Ascending aorta (tissue), 2 donors: ENCODE results near the gene SPTBN5. TPM values are rescaled to one million over a fixed set of nuclear protein-coding genes. Genes with fewer than 3 reads are reported as not detected.

ENCODE experiments used
- DNase-seq, 2 donors: peaks; one replicate each; pipeline ENCODE4 v3.0.0-alpha.2; 2019; ENCODE audit warnings: low spot score in 2 of 2
- H3K27ac ChIP-seq, 2 donors: fragments of 200-600 bp; sonication (generic); one replicate each; pipeline ENCODE4 v1.5.1; 2016 to 2017; ENCODE audit warnings: mild to moderate bottlenecking in 1 of 2
- H3K27me3 ChIP-seq: fragments of 200-600 bp; sonication (generic); one replicate; pipeline ENCODE4 v1.5.1; 2017
- H3K36me3 ChIP-seq, 2 donors: fragments of 200-600 bp; sonication (generic); one replicate each; pipeline ENCODE4 v1.5.1; 2016
- H3K4me1 ChIP-seq, 2 donors: fragments of 200-600 bp; sonication (generic); one replicate each; pipeline ENCODE4 v1.5.1; 2016 to 2017; ENCODE audit warnings: mild to moderate bottlenecking in 1 of 2
- H3K4me3 ChIP-seq, 2 donors: fragments of 200-600 bp; sonication (generic); one replicate each; pipeline ENCODE4 v1.5.1; 2016 to 2017; ENCODE audit warnings: mild to moderate bottlenecking in 1 of 2
- H3K9me3 ChIP-seq, 2 donors: fragments of 200-600 bp; sonication (generic); one replicate each; pipeline ENCODE4 v1.5.1; 2016
- intact Hi-C: fragments of 100-400 bp; cut with DNase I; formaldehyde crosslinking; loops from one replicate; pipeline ENCODE4 v1.15.1; 2023
- total RNA-seq: library from RNA; depleted of rRNA; stranded (reverse); fragments of >200 nt; gene quantifications from one replicate; pipeline ENCODE4 v1.1.0, GENCODE V29; 2016
- TF ChIP-seq, protein P1 (sequence below), 3 experiments: fragments of 200-600 bp in 2 of 3; fragments of 450-650 bp in 1 of 3; sonication (generic) in 2 of 3; IDR thresholded peaks; one replicate each; pipeline ENCODE4 v1.5.1; 2016 to 2019; ENCODE audit warnings: antibody characterized with exemption in 3 of 3, mild to moderate bottlenecking in 1 of 3, moderate library complexity in 1 of 3

SPTBN5 gene
- total RNA-seq, 1 donor from 2014 or later = 1.5 TPM

DNA sequence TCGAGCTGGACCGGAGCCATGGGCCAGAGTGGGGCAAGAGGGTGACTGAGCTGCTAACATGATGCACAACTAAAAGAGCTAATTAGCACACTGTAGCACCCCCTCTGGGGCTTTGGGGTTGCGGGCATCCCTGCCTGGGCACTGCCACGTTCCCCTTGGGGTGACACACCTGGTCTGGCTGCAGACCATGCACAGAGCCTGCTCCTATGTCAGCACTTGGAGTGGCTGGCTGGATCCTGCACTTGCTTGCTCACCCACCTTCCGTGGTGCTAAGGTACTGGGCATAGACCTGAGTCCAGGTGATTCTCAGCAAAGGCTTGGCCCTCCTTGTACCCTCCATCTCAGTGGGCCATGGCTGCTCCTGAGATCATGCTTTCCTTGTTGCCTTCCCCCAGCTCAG lies 12.8 kb upstream of the SPTBN5 start:
- Histone ChIP-seq H3K36me3 (peaks cover 45 to 63% of the 10 kb centered on the region in 2 donors), H3K27ac (no peak overlapping the region), H3K9me3 (no peaks in the 10 kb centered on the region), H3K27me3 (no peaks in the 10 kb centered on the region), H3K4me1 (peaks cover 0 to 3% of the 10 kb centered on the region in 2 donors), H3K4me3 (no peak overlapping the region)
- intact Hi-C loops = no loop called here
- TF ChIP-seq, protein P1, sequence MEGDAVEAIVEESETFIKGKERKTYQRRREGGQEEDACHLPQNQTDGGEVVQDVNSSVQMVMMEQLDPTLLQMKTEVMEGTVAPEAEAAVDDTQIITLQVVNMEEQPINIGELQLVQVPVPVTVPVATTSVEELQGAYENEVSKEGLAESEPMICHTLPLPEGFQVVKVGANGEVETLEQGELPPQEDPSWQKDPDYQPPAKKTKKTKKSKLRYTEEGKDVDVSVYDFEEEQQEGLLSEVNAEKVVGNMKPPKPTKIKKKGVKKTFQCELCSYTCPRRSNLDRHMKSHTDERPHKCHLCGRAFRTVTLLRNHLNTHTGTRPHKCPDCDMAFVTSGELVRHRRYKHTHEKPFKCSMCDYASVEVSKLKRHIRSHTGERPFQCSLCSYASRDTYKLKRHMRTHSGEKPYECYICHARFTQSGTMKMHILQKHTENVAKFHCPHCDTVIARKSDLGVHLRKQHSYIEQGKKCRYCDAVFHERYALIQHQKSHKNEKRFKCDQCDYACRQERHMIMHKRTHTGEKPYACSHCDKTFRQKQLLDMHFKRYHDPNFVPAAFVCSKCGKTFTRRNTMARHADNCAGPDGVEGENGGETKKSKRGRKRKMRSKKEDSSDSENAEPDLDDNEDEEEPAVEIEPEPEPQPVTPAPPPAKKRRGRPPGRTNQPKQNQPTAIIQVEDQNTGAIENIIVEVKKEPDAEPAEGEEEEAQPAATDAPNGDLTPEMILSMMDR (IDR thresholded peaks at IDR 0.05) = no peak
- no peak for DNase-seq

DNA sequence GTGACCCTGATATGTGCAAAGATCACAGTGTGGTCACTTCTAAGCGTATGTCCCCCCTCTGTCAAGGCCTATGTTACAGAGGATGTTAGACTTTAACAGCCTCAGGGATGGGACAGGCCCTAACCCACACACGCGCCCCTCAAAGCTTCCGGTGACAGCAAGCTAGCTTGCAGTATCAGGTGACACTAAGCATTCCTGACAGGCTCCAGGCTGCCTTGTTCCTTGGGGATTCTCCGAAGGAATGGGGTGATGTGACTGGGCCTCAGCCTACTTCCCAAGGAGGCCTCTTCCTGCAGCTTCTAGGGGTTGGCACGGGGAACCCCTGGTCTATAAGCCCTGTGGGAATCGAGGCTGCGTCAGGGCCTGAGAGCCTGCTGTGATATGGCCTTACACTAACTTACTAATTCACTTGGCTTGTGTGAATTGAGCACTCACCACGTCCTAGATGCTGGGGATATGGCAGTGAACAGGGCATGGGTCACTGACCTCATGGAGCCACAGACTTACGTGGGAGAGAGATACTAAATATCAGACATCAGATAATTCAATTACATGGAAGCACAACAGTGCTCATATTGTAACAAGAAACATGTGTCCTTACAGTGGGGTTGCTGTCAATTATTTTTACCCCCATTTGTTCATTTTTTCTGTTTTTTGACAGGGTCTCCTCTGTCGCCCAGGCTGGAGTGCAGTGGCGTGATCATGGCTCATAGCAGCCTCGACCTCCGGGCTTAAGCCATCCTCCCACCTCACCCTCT lies 11.4 kb upstream of the SPTBN5 start:
- intact Hi-C loops = no loop called here
- Histone ChIP-seq H3K4me1 (peaks cover 0 to 3% of the 10 kb centered on the region in 2 donors), H3K27me3 (no peaks in the 10 kb centered on the region), H3K27ac (peak overlapping the region in 1 of 2 donors; percentile 38), H3K9me3 (no peaks in the 10 kb centered on the region), H3K4me3 (no peak overlapping the region), H3K36me3 (peaks cover 57 to 66% of the 10 kb centered on the region in 2 donors)
- no peak for DNase-seq
- TF ChIP-seq, protein P1 (IDR thresholded peaks at IDR 0.05) = no peak

- no peak for DNase-seq
- TF ChIP-seq, protein P1 (IDR thresholded peaks at IDR 0.05) = peak; percentile 58 to 76 (median 73)
- Histone ChIP-seq H3K36me3 (peaks cover 59 to 66% of the 10 kb centered on the region in 2 donors), H3K9me3 (no peaks in the 10 kb centered on the region), H3K4me1 (peaks cover 0 to 3% of the 10 kb centered on the region in 2 donors), H3K27ac (peak overlapping the region in 1 of 2 donors; percentile 38), H3K27me3 (no peaks in the 10 kb centered on the region), H3K4me3 (no peak overlapping the region)
- intact Hi-C loops = loop anchor here (5.0 kb wide), 2 partner anchors 77 to 132 kb away; partner anchors contain the start of genes JMJD7 and MAPKBP1
These were observed 10.7 kb upstream of the SPTBN5 start for GRCh38 chr15:41904541-41905005.

DNA sequence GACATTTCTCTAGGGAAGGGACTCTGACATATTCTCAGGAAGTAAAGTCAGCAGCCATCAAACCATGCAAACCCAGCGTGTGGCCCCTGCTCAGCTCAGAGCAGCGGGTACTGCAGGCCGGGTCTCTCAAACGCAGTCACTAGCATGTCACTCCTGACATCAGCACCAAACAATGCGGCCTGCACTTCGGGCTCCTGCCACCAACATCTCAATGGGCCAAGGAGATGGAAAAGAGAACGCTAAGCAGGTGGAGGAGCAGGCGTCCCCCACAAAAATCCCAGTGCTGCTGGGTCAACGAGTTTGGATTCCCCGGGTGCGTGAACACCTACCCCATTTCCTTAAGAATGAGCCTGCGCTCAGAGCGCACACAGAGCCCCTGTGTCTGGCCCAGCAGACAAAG lies 9.9 kb upstream of the SPTBN5 start:
- Histone ChIP-seq H3K4me1 (peaks cover 0 to 3% of the 10 kb centered on the region in 2 donors), H3K36me3 (peaks cover 54 to 66% of the 10 kb centered on the region in 2 donors), H3K27ac (no peak overlapping the region), H3K27me3 (no peaks in the 10 kb centered on the region), H3K9me3 (no peaks in the 10 kb centered on the region), H3K4me3 (no peak overlapping the region)
- intact Hi-C loops = loop anchor here (5.0 kb wide), 2 partner anchors 76 to 131 kb away; partner anchors contain the start of genes JMJD7 and MAPKBP1
- no peak for DNase-seq
- TF ChIP-seq, protein P1 (IDR thresholded peaks at IDR 0.05) = no peak

- intact Hi-C loops = loop anchor here (5.0 kb wide), 2 partner anchors 74 to 129 kb away; partner anchors contain the start of genes JMJD7 and MAPKBP1
- Histone ChIP-seq H3K27me3 (no peaks in the 10 kb centered on the region), H3K36me3 (peaks cover 41 to 50% of the 10 kb centered on the region in 2 donors), H3K4me1 (peaks cover 0 to 3% of the 10 kb centered on the region in 2 donors), H3K9me3 (no peaks in the 10 kb centered on the region), H3K4me3 (no peak overlapping the region), H3K27ac (no peak overlapping the region)
- TF ChIP-seq, protein P1 (IDR thresholded peaks at IDR 0.05) = no peak
- no peak for DNase-seq
These were observed 7.6 kb upstream of the SPTBN5 start for GRCh38 chr15:41901431-41901830.
